ENCODE data around the gene DEFB128.

GRCh38 chr20:145877-146276 lies 43.6 kb downstream of the DEFB128 start:
- TF ChIP-seq CTCF (IDR thresholded peaks at IDR 0.05; ENCODE audit: insufficient read depth, low read length, poor library complexity, severe bottlenecking) = no peak
- no peak for TF ChIP-seq EZH2phosphoT487 (conservative IDR thresholded peaks at IDR 0.05; ENCODE audit: low read length)

All from SU-DHL-6 (cell line).